Spleen (tissue), 11 donors: ENCODE measurements around the gene TLE7. TPM values are rescaled to one million over a fixed set of nuclear protein-coding genes. Genes with fewer than 3 reads are reported as not detected.

Experiments
- DNase-seq: peaks from one replicate; pipeline ENCODE4 v3.0.0-alpha.2; 2020
- H3K27ac ChIP-seq, 8 donors: fragments of 200-600 bp; sonication (generic) in 7 of 8; 1 replicate in 4 of 8; 2 replicates in 4 of 8; pipeline versions ENCODE4 v1.5.0 to v1.8.0; 2016 to 2021; ENCODE audit warnings: inconsistent platforms in 4 of 8, mild to moderate bottlenecking in 4 of 8, moderate library complexity in 1 of 8
- H3K27me3 ChIP-seq, 7 donors: fragments of 200-600 bp; sonication (generic) in 6 of 7; replicated peaks in 1 of 7; 1 replicate in 4 of 7; 2 replicates in 3 of 7; pipeline versions ENCODE4 v1.5.0 to v1.8.0; 2016 to 2021; ENCODE audit warnings: inconsistent platforms in 3 of 7, mild to moderate bottlenecking in 1 of 7
- H3K36me3 ChIP-seq, 6 donors: fragments of 200-600 bp; sonication (generic) in 5 of 6; 1 replicate in 4 of 6; 2 replicates in 2 of 6; pipeline versions ENCODE4 v1.5.0 to v1.8.0; 2016 to 2021; ENCODE audit warnings: inconsistent platforms in 2 of 6
- H3K4me1 ChIP-seq, 6 donors: fragments of 200-600 bp; sonication (generic) in 5 of 6; 1 replicate in 3 of 6; 2 replicates in 3 of 6; pipeline versions ENCODE4 v1.5.0 to v1.8.0; 2016 to 2021; ENCODE audit warnings: inconsistent platforms in 3 of 6
- H3K4me3 ChIP-seq, 8 donors: fragments of 200-600 bp; sonication (generic) in 7 of 8; 1 replicate in 4 of 8; 2 replicates in 4 of 8; pipeline versions ENCODE4 v1.5.0 to v1.8.0; 2016 to 2021; ENCODE audit warnings: inconsistent platforms in 4 of 8, mild to moderate bottlenecking in 4 of 8, moderate library complexity in 2 of 8
- H3K9me3 ChIP-seq, 8 donors: fragments of 200-600 bp; sonication (generic) in 7 of 8; 1 replicate in 4 of 8; 2 replicates in 4 of 8; pipeline versions ENCODE4 v1.5.0 to v1.8.0; 2016 to 2021; ENCODE audit warnings: inconsistent platforms in 4 of 8
- POLR2A ChIP-seq, 3 donors: fragments of 450-650 bp; IDR thresholded peaks; one replicate each; pipeline ENCODE4 v1.5.1; 2017; ENCODE audit warnings: antibody characterized with exemption in 3 of 3, mild to moderate bottlenecking in 1 of 3
- POLR2AphosphoS5 ChIP-seq, 3 donors: sonication (generic); formaldehyde crosslinking; IDR thresholded peaks; one replicate each; pipeline ENCODE4 v1.5.1; 2017; ENCODE audit warnings: antibody characterized with exemption in 3 of 3
- WGBS, 5 donors: extraction: QIAGEN DNeasy Blood & Tissue Kit in 3 of 5; methylation state at CpG; one replicate each; pipeline versions ENCODE4 v1.1.5 to v1.1.7; 2013 to 2018; 5-methylcytosine and 5-hydroxymethylcytosine counted together
- intact Hi-C: fragments of 100-400 bp; cut with DNase I; formaldehyde crosslinking; loops from one replicate; pipeline ENCODE4 v1.15.0; 2023; ENCODE audit warnings: low total_unique reads
- polyA plus RNA-seq, 3 donors: library from polyadenylated mRNA; stranded (reverse); fragments of 200-250 nt; gene quantifications; one replicate each; pipeline ENCODE4 v1.2.1, GENCODE V29; 2013
- total RNA-seq, 7 donors: library from RNA; depleted of rRNA in 3 of 7; stranded (reverse); fragments of >200 nt in 3 of 7; fragmentation: NEBNext Ultra II Directional in 4 of 7; extraction: Animal tissue kit (Norgen Biotek cat#: 25700) in 4 of 7; gene quantifications; one replicate each; pipeline versions ENCODE4 v1.1.0 to v1.2.1, GENCODE V29; 2016 to 2021
- TF ChIP-seq, protein P1 (sequence below), 11 experiments: fragments of 200-600 bp in 7 of 11; fragments of 450-650 bp in 4 of 11; sonication (generic) in 4 of 11; IDR thresholded peaks in 8 of 11; conservative IDR thresholded peaks in 3 of 11; 1 replicate in 7 of 11; 2 replicates in 4 of 11; pipeline versions ENCODE4 v1.4.0 to v1.8.0; 2016 to 2021; ENCODE audit warnings: antibody characterized with exemption in 11 of 11, inconsistent platforms in 4 of 11, mild to moderate bottlenecking in 1 of 11
- donor health status: healthy with polysubstance abuse.
- donor health status: DM: no; HTN: no; CAD: no; lungs with moderate emphysema.
- donor health status: DM: no; HTN: no; CAD: no.
- donor health status: Bipolar disorder and iron deficiency.
- donor health status: healthy.
- donor health status: DM: no; HTN: no; CAD: no.
- donor health status: DM: yes; HTN: yes; CAD: no.

Gene TLE7
- total and polyA plus RNA-seq, 10 donors, result not detected

- no peak for TF ChIP-seq POLR2A (IDR thresholded peaks at IDR 0.05)
- TF ChIP-seq POLR2AphosphoS5 (IDR thresholded peaks at IDR 0.05), result no peak
- TF ChIP-seq, protein P1, sequence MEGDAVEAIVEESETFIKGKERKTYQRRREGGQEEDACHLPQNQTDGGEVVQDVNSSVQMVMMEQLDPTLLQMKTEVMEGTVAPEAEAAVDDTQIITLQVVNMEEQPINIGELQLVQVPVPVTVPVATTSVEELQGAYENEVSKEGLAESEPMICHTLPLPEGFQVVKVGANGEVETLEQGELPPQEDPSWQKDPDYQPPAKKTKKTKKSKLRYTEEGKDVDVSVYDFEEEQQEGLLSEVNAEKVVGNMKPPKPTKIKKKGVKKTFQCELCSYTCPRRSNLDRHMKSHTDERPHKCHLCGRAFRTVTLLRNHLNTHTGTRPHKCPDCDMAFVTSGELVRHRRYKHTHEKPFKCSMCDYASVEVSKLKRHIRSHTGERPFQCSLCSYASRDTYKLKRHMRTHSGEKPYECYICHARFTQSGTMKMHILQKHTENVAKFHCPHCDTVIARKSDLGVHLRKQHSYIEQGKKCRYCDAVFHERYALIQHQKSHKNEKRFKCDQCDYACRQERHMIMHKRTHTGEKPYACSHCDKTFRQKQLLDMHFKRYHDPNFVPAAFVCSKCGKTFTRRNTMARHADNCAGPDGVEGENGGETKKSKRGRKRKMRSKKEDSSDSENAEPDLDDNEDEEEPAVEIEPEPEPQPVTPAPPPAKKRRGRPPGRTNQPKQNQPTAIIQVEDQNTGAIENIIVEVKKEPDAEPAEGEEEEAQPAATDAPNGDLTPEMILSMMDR (IDR thresholded peaks at IDR 0.05 in 8 of 11, conservative IDR thresholded peaks at IDR 0.05 in 3 of 11), result no peak
- Histone ChIP-seq H3K4me3 (no peak overlapping the region), H3K9me3 (peaks cover 0 to 18% (median 11%) of the 10 kb centered on the region in 8 donors), H3K27ac (no peak overlapping the region), H3K4me1 (peaks cover 0 to 4% (median 0%) of the 10 kb centered on the region in 6 donors), H3K27me3 (peaks cover 0 to 20% (median 0%) of the 10 kb centered on the region in 7 donors), H3K36me3 (no peaks in the 10 kb centered on the region)
- no peak for DNase-seq
- intact Hi-C loops, result no loop called here
- WGBS, 5 donors, result 71 to 77% (median 72%) methylated on average over 4 of the region's 4 CpGs
These were observed 37.5 kb downstream of the TLE7 start for GRCh38 chr16:71404364-71404763.

DNA sequence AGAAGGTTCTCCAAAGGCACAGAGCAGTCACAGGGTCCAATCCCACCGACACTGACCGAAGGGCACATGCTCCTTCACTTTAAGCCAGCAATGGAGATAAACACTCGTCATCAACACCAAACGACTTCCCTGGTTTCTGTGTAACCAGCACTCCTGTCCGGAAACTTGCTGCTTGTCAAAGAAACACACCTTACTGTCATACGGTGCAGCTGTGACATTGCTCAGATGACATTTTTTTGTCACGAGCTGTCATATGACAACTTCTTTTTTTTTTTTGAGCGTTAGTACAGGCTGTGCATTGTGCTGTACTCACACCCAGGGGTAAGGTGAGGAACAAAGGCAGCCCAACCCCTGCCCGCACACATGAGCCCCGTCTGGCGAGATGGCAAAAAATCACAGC, 39.2 kb downstream of the TLE7 start:
- Histone ChIP-seq H3K9me3 (peaks cover 0 to 18% (median 11%) of the 10 kb centered on the region in 8 donors), H3K27me3 (peaks cover 0 to 16% (median 0%) of the 10 kb centered on the region in 7 donors), H3K27ac (no peak overlapping the region), H3K4me1 (peaks cover 0 to under 1% (median 0%) of the 10 kb centered on the region in 6 donors), H3K36me3 (no peaks in the 10 kb centered on the region), H3K4me3 (no peak overlapping the region)
- WGBS, 5 donors, result 76 to 85% (median 82%) methylated on average over 11 of the region's 11 CpGs
- intact Hi-C loops, result no loop called here
- TF ChIP-seq POLR2AphosphoS5 (IDR thresholded peaks at IDR 0.05), result no peak
- no peak for DNase-seq

DNA sequence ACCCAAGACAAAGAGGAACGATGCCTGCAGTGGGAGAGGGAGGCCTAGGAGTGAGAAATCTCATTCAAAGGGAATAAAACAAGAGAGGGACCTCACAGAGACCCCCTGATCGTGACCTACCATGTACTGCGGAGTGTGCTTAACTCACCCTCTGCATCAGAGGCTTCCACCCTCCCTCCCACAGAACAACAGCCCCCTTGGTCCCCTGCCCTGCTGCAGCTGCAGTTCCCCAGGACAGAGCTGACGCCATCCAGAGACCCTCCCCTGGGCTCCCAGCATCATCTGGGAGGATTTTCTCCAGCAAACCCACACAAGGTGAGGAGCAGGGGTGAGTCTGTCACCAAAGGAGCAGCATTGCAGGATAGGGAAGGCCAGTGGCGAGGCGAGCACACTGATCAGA, 39.8 kb downstream of the TLE7 start:
- H3K9me3 ChIP-seq, result peaks cover 0 to 18% (median 11%) of the 10 kb centered on the region in 8 donors
- peaks cover 0 to 23% (median 0%) of the 10 kb centered on the region in 7 donors for H3K27me3 ChIP-seq
- no peak for DNase-seq
- TF ChIP-seq POLR2A (IDR thresholded peaks at IDR 0.05) (no peak), POLR2AphosphoS5 (IDR thresholded peaks at IDR 0.05) (no peak)
- TF ChIP-seq, protein P1 (IDR thresholded peaks at IDR 0.05 in 8 of 11, conservative IDR thresholded peaks at IDR 0.05 in 3 of 11), result no peak
- intact Hi-C loops, result no loop called here
- no peaks in the 10 kb centered on the region for H3K36me3 ChIP-seq
- no peak overlapping the region for H3K27ac ChIP-seq
- H3K4me1 ChIP-seq, result no peaks in the 10 kb centered on the region
- H3K4me3 ChIP-seq, result no peak overlapping the region
- 61 to 74% (median 71%) methylated on average over 6 of the region's 6 CpGs for WGBS, 5 donors

DNA sequence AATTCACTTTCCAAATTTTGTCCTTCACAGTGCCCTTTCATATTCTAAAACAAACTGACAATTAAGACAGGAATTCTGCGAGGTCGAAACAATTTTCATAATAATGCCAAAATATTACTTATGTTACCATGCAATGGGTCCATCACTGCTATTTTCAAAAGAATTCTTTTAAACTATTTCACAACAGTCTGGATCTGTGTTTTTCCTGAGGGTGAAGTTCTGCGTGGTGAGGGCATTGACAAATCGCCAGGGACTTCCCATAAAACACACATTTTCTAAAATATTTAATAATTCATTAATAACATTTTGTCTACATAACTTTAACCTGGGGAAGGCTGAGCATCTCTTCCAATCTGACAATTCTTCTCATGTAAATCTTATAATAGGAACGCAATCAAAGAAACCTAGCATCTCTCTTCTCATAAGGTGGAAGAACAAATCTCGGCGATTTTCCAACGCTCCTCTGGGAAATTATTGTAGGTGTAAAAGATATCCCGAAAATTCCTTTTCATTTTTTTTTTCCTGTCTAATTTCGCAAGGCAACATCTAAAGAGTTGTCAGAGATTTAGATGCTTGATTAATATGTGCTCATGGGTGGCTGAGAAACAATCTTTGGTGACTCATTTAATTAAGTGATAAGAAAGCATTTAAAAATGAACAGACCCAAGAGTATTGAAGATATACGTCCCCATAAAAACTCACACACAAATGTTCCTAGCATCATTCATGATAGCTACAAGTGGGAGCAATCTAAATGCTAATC, 41.9 kb downstream of the TLE7 start:
- intact Hi-C loops, result no loop called here
- Histone ChIP-seq H3K27me3 (peaks cover 0 to 27% (median 0%) of the 10 kb centered on the region in 7 donors), H3K4me3 (no peak overlapping the region), H3K9me3 (peaks cover 0 to 15% (median 11%) of the 10 kb centered on the region in 8 donors), H3K27ac (no peak overlapping the region), H3K36me3 (no peaks in the 10 kb centered on the region), H3K4me1 (no peaks in the 10 kb centered on the region)
- 80 to 91% (median 89%) methylated on average over 11 of the region's 11 CpGs for WGBS, 5 donors
- DNase-seq, result no peak
- TF ChIP-seq POLR2AphosphoS5 (IDR thresholded peaks at IDR 0.05) (no peak), POLR2A (IDR thresholded peaks at IDR 0.05) (no peak)
- TF ChIP-seq, protein P1 (IDR thresholded peaks at IDR 0.05 in 8 of 11, conservative IDR thresholded peaks at IDR 0.05 in 3 of 11), result no peak
